Measurements from ENCODE around the gene TP53I11. TPM values are rescaled to one million over a fixed set of nuclear protein-coding genes. Genes with fewer than 3 reads are reported as not detected.

Gene TP53I11
- total and polyA plus RNA-seq, 2 of the 13 experiments (the other 11 are each of a cell fraction or from before 2014, with no cell fraction given): not detected

GRCh38 chr11:44910591-44910990 is 40.1 kb downstream of the TP53I11 start (continued):
- TF ChIP-seq ZBTB44 (CRISPR knock-in tag; IDR thresholded peaks at IDR 0.05): no peak
- no peak for TF ChIP-seq ZNF775 (CRISPR knock-in tag; IDR thresholded peaks at IDR 0.05; ENCODE audit: borderline replicate concordance)
- TF ChIP-seq ARID2 (CRISPR knock-in tag; IDR thresholded peaks at IDR 0.05; ENCODE audit: borderline replicate concordance): no peak
- TF ChIP-seq PAX8 (CRISPR knock-in tag; IDR thresholded peaks at IDR 0.05; ENCODE audit: borderline replicate concordance): no peak
- TF ChIP-seq FOXA3 (CRISPR knock-in tag; IDR thresholded peaks at IDR 0.05): no peak
- TF ChIP-seq ETS1 (CRISPR knock-in tag; IDR thresholded peaks at IDR 0.05): no peak
- TF ChIP-seq ZNF12 (CRISPR knock-in tag; IDR thresholded peaks at IDR 0.05): no peak
- no peak for TF ChIP-seq ZBTB39 (CRISPR knock-in tag; IDR thresholded peaks at IDR 0.05)
- no peak for TF ChIP-seq ZNF44 (CRISPR knock-in tag; IDR thresholded peaks at IDR 0.05)

All from HepG2 (cell line).